ELF-1 (cell line): ENCODE measurements around the gene FBXL15.
A peak's percentile ranks its signal among the peaks of the same experiment; 100 is the strongest.

Source experiments
- DNase-seq: peaks from one replicate; pipeline ENCODE4 v3.0.0-alpha.2; 2016; ENCODE audit warnings: low read depth, low spot score

Gene FBXL15

DNA sequence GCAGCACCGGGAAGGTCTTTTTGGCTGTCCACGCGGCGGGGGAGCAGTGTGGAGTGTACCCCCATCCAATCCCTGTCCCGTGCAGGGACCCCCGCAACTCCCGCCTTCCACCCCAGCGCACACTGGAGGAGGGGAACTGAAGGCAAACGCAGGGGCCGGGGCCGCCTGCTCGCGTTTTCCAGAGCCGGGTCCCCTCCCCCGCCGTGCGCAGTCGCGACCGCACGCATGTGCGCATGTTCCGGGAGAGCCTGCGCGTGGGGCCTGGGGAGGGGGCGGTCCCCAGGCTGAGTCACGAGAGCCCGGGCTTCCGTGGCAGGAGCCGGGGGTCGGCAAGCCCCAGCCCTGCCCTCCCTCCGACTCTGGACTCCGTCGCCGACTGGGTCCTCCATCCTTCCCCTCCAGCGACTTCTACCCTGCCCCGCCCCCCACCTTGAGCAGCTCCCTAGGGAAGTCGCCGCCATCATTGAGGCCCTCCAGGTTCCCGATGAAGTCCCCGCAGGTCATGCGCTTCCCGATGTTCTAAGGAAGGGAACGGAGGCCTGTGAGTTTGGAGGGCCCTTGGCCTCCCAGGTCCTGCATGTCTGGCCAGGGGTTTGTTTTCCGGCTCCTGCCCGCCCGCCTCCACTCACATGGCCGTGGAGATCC is 10.1 kb upstream of the FBXL15 start:
- DNase-seq = no peak

DNA sequence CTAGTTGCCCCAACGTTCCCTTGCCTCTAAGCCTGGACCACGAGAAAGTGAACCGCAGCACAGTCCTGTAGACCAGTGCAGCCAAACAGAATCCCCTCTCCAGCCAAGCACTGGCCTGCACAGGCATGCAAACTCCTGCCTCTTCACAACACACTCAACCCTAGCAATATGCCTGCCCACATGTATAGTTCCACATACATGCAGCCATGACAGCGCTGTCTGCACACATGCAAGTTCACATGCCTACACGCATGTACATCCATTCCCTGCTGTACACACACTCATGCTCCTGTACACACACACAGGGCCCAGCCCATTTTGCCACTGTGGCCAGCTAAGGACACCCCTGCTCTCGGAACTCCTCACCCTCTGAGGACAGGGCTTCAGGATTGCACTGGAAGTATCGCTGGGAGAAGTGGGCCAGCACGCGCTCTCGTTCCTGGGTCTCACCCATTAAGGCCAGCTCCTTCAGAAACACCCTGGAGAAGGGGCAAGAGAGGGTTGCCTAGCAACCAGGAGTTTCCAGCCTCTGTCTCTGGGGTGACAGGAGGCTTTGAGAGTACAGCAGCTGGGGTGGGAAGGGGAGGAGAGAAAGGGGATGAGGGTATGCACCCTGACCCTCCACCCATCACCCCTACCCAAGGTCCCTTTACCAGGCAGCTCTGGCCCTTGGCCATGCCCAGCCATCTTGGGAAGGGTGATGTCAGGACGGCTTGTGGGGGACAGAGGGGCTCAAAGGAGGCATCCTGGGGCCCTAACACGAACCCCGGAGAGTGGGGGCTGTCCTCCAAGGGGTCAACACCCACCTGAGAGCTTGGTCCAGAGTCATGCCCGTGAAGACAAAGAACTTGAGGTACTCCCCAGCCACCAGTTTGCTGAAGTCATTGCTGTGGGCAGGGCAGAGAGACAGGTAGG is 9.0 kb upstream of the FBXL15 start:
- DNase-seq = no peak

DNA sequence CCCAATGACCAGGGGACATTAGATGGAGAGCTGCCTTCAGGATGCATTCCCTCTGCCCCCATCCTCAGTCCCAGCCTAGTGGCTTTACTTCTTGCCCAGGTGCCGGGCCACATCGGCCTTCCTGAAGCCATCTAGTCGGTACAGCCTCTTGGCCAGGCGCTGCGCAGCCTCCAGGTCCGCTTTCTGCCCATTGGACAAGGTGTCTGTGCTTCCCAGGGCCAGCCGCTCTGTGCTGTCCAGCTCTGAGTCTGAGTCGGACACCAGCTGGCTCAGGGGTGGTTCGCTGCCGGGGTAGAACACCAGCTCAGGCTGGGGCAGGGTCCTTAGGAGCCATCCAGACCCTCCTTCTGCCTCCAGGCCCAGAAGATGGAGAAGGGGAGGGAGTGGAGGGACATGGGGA is 8.3 kb upstream of the FBXL15 start:
- DNase-seq = no peak

DNA sequence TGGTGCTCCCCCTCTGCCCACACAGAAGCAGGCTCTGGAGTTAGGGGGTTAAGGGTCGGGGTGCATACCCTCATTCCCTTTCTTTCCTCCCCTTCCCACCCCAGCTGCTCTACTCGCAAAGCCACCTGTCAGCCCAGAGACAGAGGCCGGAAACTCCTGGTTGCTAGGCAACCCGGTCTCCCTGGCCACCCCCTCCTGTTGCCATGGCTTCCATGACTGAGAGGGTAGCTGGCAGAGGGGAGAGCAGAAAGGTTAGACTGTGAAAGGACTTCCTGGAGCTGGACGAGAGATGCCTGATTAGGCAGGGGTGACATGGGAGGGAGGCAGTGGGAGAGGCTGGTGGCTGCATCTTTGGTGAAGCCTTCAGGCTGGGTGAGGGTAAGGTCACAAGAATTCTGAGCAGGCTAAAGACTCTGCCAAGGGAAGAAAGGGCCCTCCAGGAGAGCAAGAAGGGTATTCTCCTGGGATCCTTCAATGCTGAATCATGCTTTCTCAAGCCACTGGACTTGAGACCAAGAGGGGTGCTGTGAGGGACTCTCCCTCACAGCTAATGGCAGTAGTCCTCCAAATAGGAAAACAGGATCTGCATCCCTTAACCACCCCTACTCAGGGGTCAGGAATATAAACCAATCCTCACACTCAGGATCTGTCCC is 7.5 kb upstream of the FBXL15 start:
- DNase-seq = peak; percentile 72

DNA sequence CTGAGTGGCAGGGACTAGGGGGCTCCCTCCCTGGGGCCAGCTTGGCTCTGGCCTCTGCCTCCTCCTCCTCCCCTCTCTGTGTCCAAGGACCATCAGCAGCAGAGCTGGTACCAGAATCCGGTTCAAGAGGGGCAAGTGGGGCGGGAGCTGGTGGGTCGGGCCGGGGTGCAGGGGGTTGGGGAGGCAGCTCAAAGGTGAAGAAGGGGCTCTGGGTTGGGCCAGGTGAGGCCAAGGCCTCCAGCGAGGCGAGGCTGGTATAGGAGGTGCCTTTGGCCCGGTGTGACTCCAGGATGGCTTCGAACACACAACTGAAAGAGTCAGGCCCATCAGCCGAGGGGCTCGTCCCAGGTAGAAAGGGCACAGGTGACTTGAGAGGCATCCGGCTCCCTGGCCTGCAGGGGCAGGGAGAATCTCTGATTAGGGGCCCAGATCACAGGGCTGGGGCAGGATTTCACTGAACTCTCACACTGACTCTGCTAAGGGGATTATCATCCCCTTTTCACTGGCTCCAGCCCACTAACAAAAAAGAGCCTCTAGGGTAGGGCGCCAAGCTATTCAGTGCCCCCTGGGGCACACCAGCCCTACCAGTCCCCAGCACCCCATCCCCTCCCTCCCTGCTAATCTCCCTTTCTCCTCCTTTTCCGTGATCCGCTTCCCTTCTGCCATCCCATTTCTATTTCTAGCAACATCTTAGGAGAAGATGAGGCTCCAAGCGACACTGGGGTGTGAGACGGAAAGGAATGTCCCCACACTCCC is 6.7 kb upstream of the FBXL15 start:
- no peak for DNase-seq

DNA sequence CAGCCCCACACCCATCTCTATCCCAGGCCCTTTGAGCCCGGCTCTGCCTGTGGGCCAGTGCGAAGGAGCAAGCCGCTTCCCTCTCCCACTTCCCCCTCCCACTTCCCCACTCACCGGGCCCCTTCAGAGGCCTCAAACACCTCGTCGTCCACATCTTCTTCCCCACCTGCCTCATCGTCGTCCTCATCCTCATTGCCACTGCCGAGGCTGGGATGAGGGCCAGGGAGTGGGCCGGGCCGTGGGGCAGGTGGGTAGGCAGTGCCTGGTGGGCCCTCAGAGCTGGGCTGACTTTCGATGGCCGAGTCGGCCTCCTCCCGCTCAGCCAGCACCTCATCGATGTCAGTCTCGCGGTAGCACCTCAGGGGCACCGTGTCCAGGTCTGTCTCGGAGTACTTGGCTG is 5.9 kb upstream of the FBXL15 start:
- DNase-seq = no peak

DNA sequence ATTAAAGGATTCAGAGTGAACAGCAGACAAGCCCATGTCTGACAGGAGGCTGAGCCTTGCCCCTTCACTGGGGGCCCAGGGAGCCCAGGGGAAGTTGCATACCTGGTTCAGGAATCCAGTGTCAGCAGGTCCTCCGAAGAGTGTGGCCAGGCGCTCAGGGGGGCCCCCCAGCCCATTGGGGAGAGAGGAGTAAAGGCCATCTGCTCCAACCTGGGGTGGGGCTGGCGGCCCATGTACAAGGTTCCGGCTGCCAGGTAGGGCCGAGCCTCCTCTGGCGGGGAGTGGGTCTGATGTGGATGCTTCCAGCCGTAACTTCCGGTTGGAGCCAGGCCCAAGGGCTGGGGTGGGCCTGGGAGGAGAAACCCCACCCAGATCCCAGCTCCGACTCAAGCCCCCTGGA is 4.4 kb upstream of the FBXL15 start:
- no peak for DNase-seq

DNA sequence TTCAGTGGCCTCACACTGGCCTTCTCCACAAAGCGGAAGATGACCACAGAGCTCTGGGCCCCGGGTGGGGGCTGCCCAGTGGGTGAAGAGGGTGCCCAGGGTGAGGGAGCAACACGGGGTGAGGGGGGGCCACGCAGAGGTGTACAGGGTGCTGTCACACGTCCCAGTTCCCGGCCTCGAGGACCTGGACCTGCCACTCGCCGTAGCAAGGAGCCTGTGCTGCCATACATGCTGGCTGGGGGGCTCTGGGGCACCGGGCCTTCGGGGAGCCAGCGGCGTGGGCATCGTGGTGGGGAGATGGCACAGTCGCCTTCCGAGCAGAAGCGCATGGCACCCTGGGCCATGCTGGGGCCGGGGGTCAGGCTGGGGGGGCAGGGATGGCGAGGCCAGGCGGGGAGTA is 3.9 kb upstream of the FBXL15 start:
- no peak for DNase-seq

DNA sequence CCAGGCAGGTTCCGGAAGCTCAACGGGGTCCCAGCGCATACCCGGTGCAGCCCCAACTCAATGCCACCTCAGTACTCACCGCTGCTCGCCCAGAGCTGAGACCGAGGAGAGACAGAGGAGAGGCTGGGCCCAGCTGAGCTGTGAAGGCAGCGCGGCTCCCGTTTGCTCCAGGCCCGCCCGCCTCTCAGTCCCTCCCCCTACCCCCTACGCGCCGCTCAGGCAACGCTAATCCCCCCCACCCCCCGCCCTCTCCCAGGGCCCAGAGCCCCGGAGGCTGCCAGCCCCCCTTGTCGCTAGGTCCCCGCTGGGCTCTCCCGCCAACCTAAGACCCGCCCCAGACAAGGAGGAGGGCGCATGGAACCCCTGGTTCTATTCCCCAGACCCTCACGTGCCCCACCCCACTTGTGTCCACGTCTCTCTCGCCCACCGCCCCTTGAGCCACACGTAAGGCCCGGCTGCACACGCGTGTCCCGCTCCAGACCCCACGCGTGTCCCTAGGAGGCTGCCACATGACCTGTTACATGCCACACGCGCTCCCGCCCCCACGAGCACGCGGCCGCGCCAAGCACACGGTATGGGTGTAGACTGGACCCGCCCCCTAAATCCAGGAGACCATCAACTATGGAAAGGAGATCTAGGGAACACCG is 1.9 kb upstream of the FBXL15 start, which contains the start of gene PSD:
Gene PSD, minus strand, starts transcription at position 164 of the 647 bp plus-strand sequence. CDS start 1,747 bp downstream, outside the sequence.
- peak; percentile 44 for DNase-seq

DNA sequence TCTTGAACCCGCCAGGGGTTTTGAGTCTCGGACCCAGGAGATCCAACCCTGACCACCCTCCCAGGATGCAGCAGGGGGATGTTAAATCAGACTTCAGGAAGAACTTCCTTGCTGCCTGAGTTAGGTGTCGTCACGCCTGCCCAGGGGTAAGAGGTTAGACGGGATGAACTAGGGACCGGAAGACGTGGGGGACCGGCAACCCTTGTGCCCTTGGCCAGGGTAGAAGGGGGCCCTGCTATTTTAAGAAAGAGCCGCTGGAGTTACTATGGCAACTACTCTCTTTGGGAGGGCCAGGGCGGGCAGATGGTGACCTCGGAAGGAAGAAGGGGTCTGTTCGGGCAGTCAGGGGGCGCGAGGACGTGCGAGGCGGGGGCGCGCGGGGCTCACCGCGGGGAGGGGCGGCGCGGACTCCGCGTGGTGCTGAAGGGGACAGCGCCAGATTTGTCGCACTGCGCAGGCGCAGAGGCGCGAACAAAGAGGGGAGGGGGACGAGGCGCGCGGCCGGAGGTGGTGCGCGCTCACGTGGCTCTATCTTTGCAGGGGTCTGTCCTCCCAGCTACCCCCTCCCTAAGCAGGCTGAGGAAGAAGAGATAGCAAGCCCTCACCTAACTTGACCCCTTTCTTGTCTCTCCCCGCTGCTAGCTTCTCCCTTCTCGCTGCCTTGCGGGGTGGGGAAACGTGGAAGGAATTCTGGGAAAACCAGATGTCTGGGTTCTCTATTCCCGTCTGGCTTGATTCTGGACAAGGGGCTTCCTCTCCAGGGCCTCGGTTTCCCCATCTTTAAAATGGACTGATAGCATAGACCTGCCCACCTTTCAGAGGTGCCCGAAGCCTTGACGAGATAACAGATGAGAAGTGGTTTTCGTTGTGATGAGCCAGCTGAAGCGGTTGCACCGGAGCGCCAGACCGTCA is 1.1 kb upstream of the FBXL15 start:
- DNase-seq = peak; percentile 82

DNA sequence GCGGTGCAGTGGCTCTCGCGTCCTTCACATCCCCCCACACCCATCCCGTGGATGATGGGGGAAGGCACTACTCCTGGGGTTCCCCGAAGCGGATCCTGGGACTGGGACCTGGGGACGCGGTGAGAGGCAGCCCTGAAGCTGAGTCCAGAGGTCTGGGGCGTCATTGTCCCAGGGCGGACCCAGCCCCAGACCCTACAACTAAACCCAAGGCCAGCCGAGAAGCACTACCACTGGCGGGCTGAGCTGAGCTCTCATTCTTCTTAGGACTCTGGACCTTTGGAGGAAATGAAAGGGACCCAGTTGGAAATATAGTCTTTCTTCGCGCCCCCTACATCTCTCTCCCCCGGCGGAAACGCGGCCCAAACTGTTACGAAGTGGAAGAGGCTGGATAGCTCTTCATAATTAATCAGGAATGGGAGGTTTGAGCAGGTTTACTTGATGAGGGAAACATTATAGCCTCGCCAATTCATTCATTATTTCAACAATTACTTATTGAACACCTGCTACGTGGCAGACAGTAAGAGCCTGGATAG is 389 bp upstream of the FBXL15 start:
- DNase-seq = no peak

DNA sequence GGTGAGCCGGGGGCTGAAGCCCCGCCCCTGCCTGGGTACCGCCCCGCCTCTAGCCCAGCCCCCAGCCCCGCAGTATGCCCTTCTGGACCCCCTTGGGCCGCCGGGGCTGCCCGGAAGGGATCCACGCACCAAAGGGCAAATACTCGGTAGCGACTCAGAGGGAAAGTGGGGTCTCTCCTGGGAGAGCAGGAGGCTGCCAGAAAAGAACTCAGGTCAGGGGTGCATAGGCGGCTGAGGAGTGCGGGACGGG is 796 bp downstream of the FBXL15 start:
- DNase-seq = no peak

DNA sequence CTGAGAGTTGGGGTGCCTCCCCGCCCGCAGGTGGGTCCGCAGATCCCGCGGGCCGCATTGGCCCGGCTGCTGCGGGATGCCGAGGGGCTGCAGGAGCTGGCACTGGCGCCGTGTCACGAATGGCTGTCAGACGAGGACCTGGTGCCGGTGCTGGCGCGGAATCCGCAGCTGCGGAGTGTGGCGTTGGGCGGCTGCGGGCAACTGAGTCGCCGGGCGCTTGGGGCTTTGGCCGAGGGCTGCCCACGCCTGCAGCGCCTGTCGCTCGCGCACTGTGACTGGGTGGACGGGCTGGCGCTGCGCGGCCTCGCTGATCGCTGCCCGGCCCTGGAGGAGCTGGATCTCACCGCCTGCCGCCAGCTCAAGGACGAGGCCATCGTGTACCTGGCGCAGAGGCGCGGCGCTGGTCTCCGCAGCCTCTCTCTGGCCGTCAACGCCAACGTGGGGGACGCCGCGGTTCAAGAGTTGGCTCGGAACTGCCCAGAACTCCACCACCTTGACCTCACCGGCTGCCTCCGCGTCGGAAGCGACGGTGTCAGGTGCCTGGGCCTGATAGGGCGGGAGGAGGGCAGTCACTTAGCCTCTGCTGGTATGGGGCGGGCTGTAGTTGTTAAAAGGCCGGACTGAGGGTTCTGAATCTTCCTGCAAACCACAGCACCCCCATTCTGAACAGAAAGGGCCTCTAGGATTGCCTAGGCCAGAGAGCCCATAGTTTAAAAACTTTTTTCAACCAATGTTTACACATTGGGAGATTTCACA is 1.3 kb downstream of the FBXL15 start:
- DNase-seq = peak; percentile 50

DNA sequence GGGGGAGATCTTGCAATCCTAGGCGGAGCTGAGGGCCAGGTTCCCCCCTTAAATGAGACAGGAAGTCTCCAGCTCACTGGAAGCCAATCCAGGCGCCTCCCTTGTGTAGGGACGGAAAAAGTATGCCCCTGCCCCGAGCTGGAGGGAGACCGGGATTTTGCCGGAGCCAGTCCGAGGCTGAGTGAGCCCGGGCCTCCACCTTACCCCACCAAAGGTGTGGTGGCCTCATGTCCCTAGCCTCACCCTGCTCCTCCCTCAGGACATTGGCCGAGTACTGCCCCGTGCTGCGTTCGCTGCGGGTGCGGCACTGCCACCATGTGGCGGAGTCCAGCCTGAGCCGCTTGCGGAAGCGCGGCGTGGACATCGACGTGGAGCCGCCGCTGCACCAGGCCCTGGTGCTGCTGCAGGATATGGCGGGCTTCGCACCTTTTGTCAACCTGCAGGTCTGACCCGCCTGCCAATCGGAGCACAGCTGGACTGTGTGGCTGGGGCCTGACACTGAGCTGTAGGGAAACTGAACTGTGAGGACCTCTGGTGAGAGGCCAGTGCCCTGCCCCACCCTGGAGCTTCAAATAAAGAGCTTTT is 2.0 kb downstream of the FBXL15 start:
- DNase-seq = peak; percentile 87

DNA sequence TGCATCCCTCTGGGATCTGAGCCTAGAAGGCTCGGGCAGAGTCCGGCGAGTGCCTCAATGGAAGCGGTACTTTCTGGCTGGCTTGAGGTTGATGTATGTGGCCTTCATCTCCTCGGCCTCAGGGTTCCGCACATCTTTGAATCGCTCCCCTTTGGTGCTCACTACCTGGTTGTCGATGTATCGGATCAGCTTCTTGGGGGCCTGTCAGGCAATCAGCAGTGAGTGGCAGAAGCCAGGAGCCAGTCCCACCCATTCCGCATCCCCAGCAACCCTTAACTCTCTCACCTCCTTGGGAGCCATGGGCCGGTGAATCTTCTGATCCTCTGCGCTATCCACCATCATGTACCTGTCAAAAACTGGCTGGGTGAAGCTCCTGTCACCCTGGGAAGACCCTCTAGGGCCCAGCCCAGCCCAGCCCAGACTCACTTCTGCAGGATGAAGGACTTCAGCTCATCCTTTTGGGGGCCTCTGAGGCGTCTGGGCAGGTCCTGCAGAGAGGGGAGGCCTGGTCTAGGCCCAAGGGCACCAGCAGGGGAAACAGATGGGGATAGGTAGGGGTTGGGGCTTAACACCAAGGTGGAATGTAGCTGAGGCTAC is 2.8 kb downstream of the FBXL15 start:
- DNase-seq = no peak

DNA sequence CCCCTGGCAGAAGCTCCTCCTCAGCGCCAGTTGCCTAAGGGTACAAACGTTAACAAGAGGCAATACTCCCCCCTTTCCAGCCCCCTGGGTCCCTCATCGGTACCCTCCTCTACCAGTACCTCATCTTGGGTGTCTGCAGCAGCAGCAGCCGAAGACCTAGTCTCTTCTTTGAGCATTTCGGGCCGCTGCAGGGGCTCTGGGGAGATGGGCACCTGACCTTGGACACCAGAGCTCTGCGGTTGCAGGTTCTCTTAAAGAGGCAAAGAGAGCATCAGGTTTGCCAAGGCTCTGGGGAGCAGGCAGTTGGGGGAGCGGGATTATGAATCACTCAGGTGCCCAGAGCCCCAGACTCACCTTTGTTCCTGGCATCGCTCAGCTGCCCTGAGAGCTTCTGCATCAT is 3.5 kb downstream of the FBXL15 start:
- DNase-seq = no peak

DNA sequence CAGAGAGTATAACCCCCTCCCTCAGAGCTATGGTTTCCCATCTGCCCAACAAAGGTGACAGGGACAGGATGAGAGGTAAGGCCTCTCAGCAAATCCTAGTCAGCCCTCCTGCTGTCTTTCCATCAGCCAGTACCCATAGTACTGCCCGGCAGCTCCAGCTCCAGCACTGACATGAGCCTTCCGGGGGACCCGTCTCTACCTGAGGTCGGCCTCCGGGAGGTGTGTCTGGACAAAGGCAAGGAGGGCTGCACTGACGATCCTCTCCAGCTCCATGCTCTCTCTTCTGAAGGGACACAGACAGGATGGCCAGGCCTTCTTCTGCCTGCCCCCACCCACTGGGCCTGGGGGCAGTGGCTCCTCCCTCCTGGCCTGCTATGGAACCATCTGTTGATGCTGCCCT is 4.3 kb downstream of the FBXL15 start:
- DNase-seq = no peak

DNA sequence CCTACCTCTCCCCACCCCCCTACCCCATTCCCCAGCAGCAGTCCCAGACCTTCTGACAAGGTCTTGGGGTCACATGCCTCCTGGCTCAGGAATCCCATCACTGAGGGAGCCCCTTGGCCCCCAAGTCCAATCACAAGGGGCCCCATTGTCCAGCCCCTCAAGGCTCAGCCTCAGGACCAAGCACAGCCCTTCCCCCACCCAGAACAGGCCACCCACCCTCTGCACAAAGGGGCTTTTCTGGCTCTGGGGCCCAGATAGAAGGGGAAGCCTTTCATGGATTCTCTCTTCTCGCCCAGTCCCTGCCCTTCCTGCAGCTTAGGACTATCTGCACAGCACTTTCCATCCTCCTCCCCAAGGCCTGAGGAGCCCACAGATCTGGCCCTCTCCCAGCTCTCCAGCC is 4.8 kb downstream of the FBXL15 start:
- DNase-seq = no peak

DNA sequence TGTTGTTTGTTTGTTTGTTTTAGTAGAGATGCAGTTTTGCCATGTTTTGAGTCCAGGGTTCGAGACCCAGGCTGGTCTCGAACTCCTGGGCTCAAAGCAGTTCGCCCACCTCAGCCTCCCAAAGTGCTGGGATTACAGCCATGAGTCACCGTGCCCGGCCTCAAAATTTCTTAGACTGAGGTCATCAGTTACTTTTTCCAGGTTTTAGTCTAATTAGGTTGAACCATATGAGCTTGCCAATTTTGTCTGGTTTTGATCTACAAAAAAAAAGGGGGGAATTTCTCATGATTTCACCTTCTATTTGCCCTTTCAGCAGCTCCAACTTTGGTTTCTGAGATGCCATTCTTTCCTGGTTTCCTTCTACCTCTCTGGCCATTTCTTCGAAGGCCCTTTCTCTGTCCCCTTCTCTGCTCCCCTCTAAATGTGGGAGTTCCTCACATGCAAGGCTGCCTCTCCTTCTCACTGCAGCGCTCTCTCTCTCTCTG is 6.2 kb downstream of the FBXL15 start:
- DNase-seq = no peak
